OCI-LY1 (cell line): ENCODE measurements around the gene HOXD13.

Experiments used
- H2AFZ ChIP-seq: fragments of 200-600 bp; sonication (generic), shearing (Covaris generic); 2 replicates; pipeline ENCODE4 v1.6.0; 2014; ENCODE audit warnings: antibody characterized with exemption, mild to moderate bottlenecking, low read length
- H3F3A ChIP-seq: fragments of 200-600 bp; sonication (generic), shearing (Covaris generic); 2 replicates; pipeline ENCODE4 v1.6.0; 2014; ENCODE audit warnings: mild to moderate bottlenecking, antibody characterized with exemption, low read length, moderate library complexity; ENCODE audit not compliant: insufficient read depth
- H3K27ac ChIP-seq: fragments of 200-600 bp; sonication (generic); 2 replicates; pipeline ENCODE4 v1.5.1; 2014; ENCODE audit warnings: low read length, mixed run types, mild to moderate bottlenecking, low read depth; ENCODE audit not compliant: poor library complexity, severe bottlenecking
- H3K27me3 ChIP-seq: fragments of 200-600 bp; sonication (generic); 2 replicates; pipeline ENCODE4 v1.6.0; 2014; ENCODE audit warnings: antibody characterized with exemption, mild to moderate bottlenecking, low read length, moderate library complexity; ENCODE audit not compliant: insufficient read depth
- H3K36me3 ChIP-seq: fragments of 200-600 bp; sonication (generic); 2 replicates; pipeline ENCODE4 v1.6.1; 2014; ENCODE audit warnings: mild to moderate bottlenecking, antibody characterized with exemption, low read length, moderate library complexity, mixed read lengths; ENCODE audit not compliant: insufficient read depth
- H3K4me1 ChIP-seq: fragments of 200-600 bp; sonication (generic); 2 replicates; pipeline ENCODE4 v1.5.1; 2014; ENCODE audit warnings: mild to moderate bottlenecking, low read length, moderate library complexity; ENCODE audit not compliant: insufficient read depth, severe bottlenecking
- H3K4me2 ChIP-seq: fragments of 200-600 bp; sonication (generic), shearing (Covaris generic); 2 replicates; pipeline ENCODE4 v1.6.1; 2014; ENCODE audit warnings: low read length
- H3K4me3 ChIP-seq: fragments of 200-600 bp; sonication (generic); 2 replicates; pipeline ENCODE4 v1.5.1; 2014; ENCODE audit warnings: low read length, low read depth, mild to moderate bottlenecking, mixed read lengths; ENCODE audit not compliant: poor library complexity, severe bottlenecking
- H3K79me2 ChIP-seq: fragments of 200-600 bp; shearing (Covaris generic); 2 replicates; pipeline ENCODE4 v1.6.1; 2016; ENCODE audit warnings: mixed run types, low read length, mixed read lengths; ENCODE audit not compliant: insufficient read depth
- H3K9ac ChIP-seq: fragments of 200-600 bp; sonication (generic), shearing (Covaris generic); 2 replicates; pipeline ENCODE4 v1.6.1; 2014; ENCODE audit warnings: mild to moderate bottlenecking, low read length, mixed read lengths
- H3K9me2 ChIP-seq: fragments of 200-600 bp; sonication (generic), shearing (Covaris generic); 2 replicates; pipeline ENCODE4 v1.6.1; 2014; ENCODE audit warnings: low read depth, mild to moderate bottlenecking, low read length, mixed read lengths
- H3K9me3 ChIP-seq: fragments of 200-600 bp; shearing (Covaris generic); 2 replicates; pipeline ENCODE4 v1.6.1; 2014; ENCODE audit warnings: low read length, mixed read lengths
- H4K20me1 ChIP-seq: fragments of 200-600 bp; sonication (generic), shearing (Covaris generic); 2 replicates; pipeline ENCODE4 v1.6.0; 2016; ENCODE audit warnings: mild to moderate bottlenecking, low read length; ENCODE audit not compliant: insufficient read depth
- CTCF ChIP-seq: fragments of 200-600 bp; sonication (generic), shearing (Covaris generic); IDR thresholded peaks from 2 replicates; pipeline ENCODE4 v1.5.1; 2017; ENCODE audit warnings: mild to moderate bottlenecking, antibody characterized with exemption, low read length, moderate library complexity, mixed read lengths
- EZH2 ChIP-seq: fragments of 200-600 bp; sonication (generic), shearing (Covaris generic); IDR thresholded peaks from 2 replicates; pipeline ENCODE4 v1.8.0; 2017; ENCODE audit warnings: borderline replicate concordance, mixed run types, mild to moderate bottlenecking, antibody characterized with exemption, low read length, moderate library complexity, mixed read lengths

Gene HOXD13

GRCh38 chr2:176134035-176134434, 41.5 kb downstream of the HOXD13 start:
- H3K36me3 ChIP-seq = no peaks in the 10 kb centered on the region
- no peaks in the 10 kb centered on the region for H3K79me2 ChIP-seq
- TF ChIP-seq CTCF (no peak), EZH2 (no peak)
- H3K4me2 ChIP-seq = no peak overlapping the region
- H2AFZ ChIP-seq = no peak overlapping the region
- no peaks in the 10 kb centered on the region for H3K9me2 ChIP-seq
- H3F3A ChIP-seq = no peaks in the 10 kb centered on the region
- H3K4me3 ChIP-seq = no peak overlapping the region
- no peak overlapping the region for H3K9ac ChIP-seq
- H3K27me3 ChIP-seq = no peaks in the 10 kb centered on the region
- H3K27ac ChIP-seq = no peak overlapping the region
- H3K9me3 ChIP-seq = no peaks in the 10 kb centered on the region
- no peaks in the 10 kb centered on the region for H3K4me1 ChIP-seq
- H4K20me1 ChIP-seq = no peaks in the 10 kb centered on the region

DNA sequence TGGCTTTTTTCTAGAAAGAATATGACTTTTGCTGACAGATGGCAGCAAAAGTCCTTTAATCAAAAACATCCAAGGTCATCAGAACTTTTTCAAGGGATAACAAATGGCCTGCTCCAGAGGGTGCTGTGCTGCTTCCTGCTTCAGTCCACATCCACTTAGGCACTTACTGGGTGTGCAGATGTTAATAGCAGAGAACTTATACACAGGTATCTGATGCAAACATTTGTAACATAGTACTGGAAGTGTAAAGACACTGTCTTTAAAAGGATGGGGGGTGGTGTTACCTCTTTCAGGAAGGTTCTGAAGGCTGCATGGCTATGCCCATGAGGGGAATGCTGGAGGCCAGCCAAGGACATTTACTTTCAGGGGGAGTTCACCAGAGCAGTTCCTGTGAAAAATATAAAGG, 42.5 kb downstream of the HOXD13 start:
- H3K27me3 ChIP-seq = no peaks in the 10 kb centered on the region
- no peak overlapping the region for H3K4me3 ChIP-seq
- no peaks in the 10 kb centered on the region for H4K20me1 ChIP-seq

DNA sequence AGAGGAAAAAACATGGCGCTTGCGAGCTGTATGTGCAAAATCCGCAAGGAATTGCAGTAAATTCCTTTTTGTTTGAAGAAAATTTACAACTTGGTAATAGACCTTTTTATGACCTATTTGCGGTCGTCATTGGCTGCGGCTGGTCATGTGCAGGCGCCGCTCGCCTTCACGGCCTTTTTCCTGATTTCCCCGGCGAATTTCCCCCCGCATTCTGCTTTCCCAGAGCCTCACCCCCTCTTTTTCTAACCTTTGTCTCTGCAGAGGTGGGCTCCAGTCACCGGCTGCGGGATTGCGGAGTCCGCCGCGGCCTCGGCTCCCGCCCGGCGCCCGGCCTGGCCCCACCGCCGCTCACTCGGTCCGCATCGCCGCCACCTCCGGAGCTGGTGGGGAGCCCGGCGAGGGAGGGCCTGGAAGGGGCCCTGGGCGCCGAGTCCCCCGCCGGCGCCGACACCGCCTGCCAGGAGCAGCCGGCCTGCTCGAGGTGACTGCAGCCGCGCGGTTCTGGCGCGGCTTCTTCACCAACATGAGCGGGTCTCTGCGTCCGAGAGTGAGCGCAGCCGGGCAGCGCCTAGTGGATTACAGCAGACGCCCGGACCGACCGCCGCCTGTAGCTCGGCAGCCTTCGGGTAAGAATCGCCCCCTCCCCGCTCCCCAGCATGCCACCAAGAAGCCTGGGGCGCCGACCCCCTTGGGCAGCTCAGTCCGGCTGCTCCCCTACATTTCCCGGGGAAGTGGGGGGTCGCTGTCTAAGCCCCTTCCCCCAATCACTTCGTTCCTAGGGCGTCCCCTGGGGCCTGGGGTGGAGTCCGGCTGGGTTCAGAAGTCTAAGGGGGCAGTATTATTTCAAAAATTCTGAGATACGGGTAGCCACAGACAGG, 44.1 kb downstream of the HOXD13 start:
- H3K27me3 ChIP-seq = no peaks in the 10 kb centered on the region
- peaks cover 5% of the 10 kb centered on the region for H3K4me1 ChIP-seq
- no peaks in the 10 kb centered on the region for H3K9me2 ChIP-seq
- H3K9ac ChIP-seq = no peak overlapping the region
- no peaks in the 10 kb centered on the region for H3F3A ChIP-seq
- H3K9me3 ChIP-seq = no peaks in the 10 kb centered on the region
- no peaks in the 10 kb centered on the region for H3K36me3 ChIP-seq
- H3K79me2 ChIP-seq = no peaks in the 10 kb centered on the region
- no peak for TF ChIP-seq CTCF
- TF ChIP-seq EZH2 = no peak
- no peak overlapping the region for H3K4me3 ChIP-seq
- H2AFZ ChIP-seq = no peak overlapping the region
- no peaks in the 10 kb centered on the region for H4K20me1 ChIP-seq
- H3K4me2 ChIP-seq = no peak overlapping the region
- H3K27ac ChIP-seq = no peak overlapping the region

More for the DNA sequence above, 42.5 kb downstream of the HOXD13 start:
- H3K9ac ChIP-seq = no peak overlapping the region
- H3K27ac ChIP-seq = no peak overlapping the region
- H3K36me3 ChIP-seq = no peaks in the 10 kb centered on the region
- TF ChIP-seq CTCF (no peak), EZH2 (no peak)
- no peaks in the 10 kb centered on the region for H3F3A ChIP-seq
- no peak overlapping the region for H3K4me2 ChIP-seq
- H2AFZ ChIP-seq = no peak overlapping the region
- no peaks in the 10 kb centered on the region for H3K9me2 ChIP-seq
- H3K4me1 ChIP-seq = peaks cover 2% of the 10 kb centered on the region
- H3K79me2 ChIP-seq = no peaks in the 10 kb centered on the region
- H3K9me3 ChIP-seq = no peaks in the 10 kb centered on the region
